Measurements from ENCODE around the gene CRYL1.

CRYL1 gene

GRCh38 chr13:20399515-20399914 lies 126.1 kb downstream of the CRYL1 start:
- no peaks in the 10 kb centered on the region for H3K27me3 ChIP-seq (ENCODE audit: control insufficient read depth, insufficient read depth, low read length)

GRCh38 chr13:20398459-20398858 lies 127.2 kb downstream of the CRYL1 start:
- H3K4me3 ChIP-seq (ENCODE audit: low read length): no peak overlapping the region
- no peaks in the 10 kb centered on the region for H3K4me1 ChIP-seq (ENCODE audit: control insufficient read depth, insufficient read depth, low read length)
- H3K9ac ChIP-seq (ENCODE audit: low read length): no peak overlapping the region
- no peaks in the 10 kb centered on the region for H3K27me3 ChIP-seq (ENCODE audit: control insufficient read depth, insufficient read depth, low read length)
- H3K9me3 ChIP-seq (ENCODE audit: control insufficient read depth, low read length): no peaks in the 10 kb centered on the region
- H3K36me3 ChIP-seq (ENCODE audit: control insufficient read depth, insufficient read depth, low read length): no peaks in the 10 kb centered on the region

More at GRCh38 chr13:20399515-20399914, 126.1 kb downstream of the CRYL1 start:
- no peak overlapping the region for H3K9ac ChIP-seq (ENCODE audit: low read length)
- no peaks in the 10 kb centered on the region for H3K4me1 ChIP-seq (ENCODE audit: control insufficient read depth, insufficient read depth, low read length)
- no peaks in the 10 kb centered on the region for H3K9me3 ChIP-seq (ENCODE audit: control insufficient read depth, low read length)
- no peak overlapping the region for H3K4me3 ChIP-seq (ENCODE audit: low read length)
- H3K36me3 ChIP-seq (ENCODE audit: control insufficient read depth, insufficient read depth, low read length): no peaks in the 10 kb centered on the region

- Histone ChIP-seq H3K27me3 (ENCODE audit: control insufficient read depth, insufficient read depth, low read length) (no peaks in the 10 kb centered on the region), H3K4me1 (ENCODE audit: control insufficient read depth, insufficient read depth, low read length) (no peaks in the 10 kb centered on the region), H3K36me3 (ENCODE audit: control insufficient read depth, insufficient read depth, low read length) (no peaks in the 10 kb centered on the region), H3K4me3 (ENCODE audit: low read length) (no peak overlapping the region), H3K9me3 (ENCODE audit: control insufficient read depth, low read length) (no peaks in the 10 kb centered on the region), H3K9ac (ENCODE audit: low read length) (no peak overlapping the region)
Measured at GRCh38 chr13:20397896-20398295, 127.8 kb downstream of the CRYL1 start.

GRCh38 chr13:20395061-20395916 lies 130.4 kb downstream of the CRYL1 start:
- Histone ChIP-seq H3K4me3 (ENCODE audit: low read length) (no peak overlapping the region), H3K9ac (ENCODE audit: low read length) (no peak overlapping the region), H3K36me3 (ENCODE audit: control insufficient read depth, insufficient read depth, low read length) (no peaks in the 10 kb centered on the region), H3K9me3 (ENCODE audit: control insufficient read depth, low read length) (no peaks in the 10 kb centered on the region), H3K4me1 (ENCODE audit: control insufficient read depth, insufficient read depth, low read length) (no peaks in the 10 kb centered on the region), H3K27me3 (ENCODE audit: control insufficient read depth, insufficient read depth, low read length) (no peaks in the 10 kb centered on the region)

GRCh38 chr13:20394506-20394905 lies 131.2 kb downstream of the CRYL1 start:
- H3K27me3 ChIP-seq (ENCODE audit: control insufficient read depth, insufficient read depth, low read length): no peaks in the 10 kb centered on the region
- no peaks in the 10 kb centered on the region for H3K4me1 ChIP-seq (ENCODE audit: control insufficient read depth, insufficient read depth, low read length)
- no peak overlapping the region for H3K9ac ChIP-seq (ENCODE audit: low read length)
- no peaks in the 10 kb centered on the region for H3K36me3 ChIP-seq (ENCODE audit: control insufficient read depth, insufficient read depth, low read length)
- H3K9me3 ChIP-seq (ENCODE audit: control insufficient read depth, low read length): no peaks in the 10 kb centered on the region
- H3K4me3 ChIP-seq (ENCODE audit: low read length): no peak overlapping the region

- H3K4me3 ChIP-seq (ENCODE audit: low read length): no peak overlapping the region
- no peaks in the 10 kb centered on the region for H3K36me3 ChIP-seq (ENCODE audit: control insufficient read depth, insufficient read depth, low read length)
- no peaks in the 10 kb centered on the region for H3K9me3 ChIP-seq (ENCODE audit: control insufficient read depth, low read length)
- H3K27me3 ChIP-seq (ENCODE audit: control insufficient read depth, insufficient read depth, low read length): no peaks in the 10 kb centered on the region
- no peaks in the 10 kb centered on the region for H3K4me1 ChIP-seq (ENCODE audit: control insufficient read depth, insufficient read depth, low read length)
- H3K9ac ChIP-seq (ENCODE audit: low read length): no peak overlapping the region
Measured at GRCh38 chr13:20394169-20394501, 131.5 kb downstream of the CRYL1 start.

- Histone ChIP-seq H3K9ac (ENCODE audit: low read length) (no peak overlapping the region), H3K9me3 (ENCODE audit: control insufficient read depth, low read length) (no peaks in the 10 kb centered on the region), H3K4me1 (ENCODE audit: control insufficient read depth, insufficient read depth, low read length) (no peaks in the 10 kb centered on the region), H3K27me3 (ENCODE audit: control insufficient read depth, insufficient read depth, low read length) (no peaks in the 10 kb centered on the region), H3K36me3 (ENCODE audit: control insufficient read depth, insufficient read depth, low read length) (no peaks in the 10 kb centered on the region), H3K4me3 (ENCODE audit: low read length) (no peak overlapping the region)
Measured at GRCh38 chr13:20393273-20394168, 132.1 kb downstream of the CRYL1 start.

GRCh38 chr13:20392530-20392929 lies 133.1 kb downstream of the CRYL1 start:
- Histone ChIP-seq H3K4me3 (ENCODE audit: low read length) (no peak overlapping the region), H3K4me1 (ENCODE audit: control insufficient read depth, insufficient read depth, low read length) (no peaks in the 10 kb centered on the region), H3K9ac (ENCODE audit: low read length) (no peak overlapping the region), H3K36me3 (ENCODE audit: control insufficient read depth, insufficient read depth, low read length) (no peaks in the 10 kb centered on the region), H3K9me3 (ENCODE audit: control insufficient read depth, low read length) (no peaks in the 10 kb centered on the region), H3K27me3 (ENCODE audit: control insufficient read depth, insufficient read depth, low read length) (no peaks in the 10 kb centered on the region)

- Histone ChIP-seq H3K4me3 (ENCODE audit: low read length) (no peak overlapping the region), H3K27me3 (ENCODE audit: control insufficient read depth, insufficient read depth, low read length) (no peaks in the 10 kb centered on the region), H3K9ac (ENCODE audit: low read length) (no peak overlapping the region), H3K36me3 (ENCODE audit: control insufficient read depth, insufficient read depth, low read length) (no peaks in the 10 kb centered on the region), H3K9me3 (ENCODE audit: control insufficient read depth, low read length) (no peaks in the 10 kb centered on the region), H3K4me1 (ENCODE audit: control insufficient read depth, insufficient read depth, low read length) (no peaks in the 10 kb centered on the region)
Measured at GRCh38 chr13:20391597-20392452, 133.8 kb downstream of the CRYL1 start.

GRCh38 chr13:20390526-20391175 lies 135.0 kb downstream of the CRYL1 start:
- Histone ChIP-seq H3K27me3 (ENCODE audit: control insufficient read depth, insufficient read depth, low read length) (no peaks in the 10 kb centered on the region), H3K36me3 (ENCODE audit: control insufficient read depth, insufficient read depth, low read length) (no peaks in the 10 kb centered on the region), H3K9ac (ENCODE audit: low read length) (no peak overlapping the region), H3K9me3 (ENCODE audit: control insufficient read depth, low read length) (no peaks in the 10 kb centered on the region), H3K4me3 (ENCODE audit: low read length) (no peak overlapping the region), H3K4me1 (ENCODE audit: control insufficient read depth, insufficient read depth, low read length) (no peaks in the 10 kb centered on the region)

GRCh38 chr13:20389696-20390525 lies 135.7 kb downstream of the CRYL1 start:
- Histone ChIP-seq H3K27me3 (ENCODE audit: control insufficient read depth, insufficient read depth, low read length) (no peaks in the 10 kb centered on the region), H3K9me3 (ENCODE audit: control insufficient read depth, low read length) (no peaks in the 10 kb centered on the region), H3K36me3 (ENCODE audit: control insufficient read depth, insufficient read depth, low read length) (no peaks in the 10 kb centered on the region), H3K4me1 (ENCODE audit: control insufficient read depth, insufficient read depth, low read length) (no peaks in the 10 kb centered on the region), H3K4me3 (ENCODE audit: low read length) (no peak overlapping the region), H3K9ac (ENCODE audit: low read length) (no peak overlapping the region)
